Measurements from ENCODE around the gene TEKT3. TPM values are rescaled to one million over a fixed set of nuclear protein-coding genes. Genes with fewer than 3 reads are reported as not detected.

Gene TEKT3
- total RNA-seq, 6 donors from 2014 or later, result 0.64 to 4.1 (median 1.8) TPM; not detected in 1

DNA sequence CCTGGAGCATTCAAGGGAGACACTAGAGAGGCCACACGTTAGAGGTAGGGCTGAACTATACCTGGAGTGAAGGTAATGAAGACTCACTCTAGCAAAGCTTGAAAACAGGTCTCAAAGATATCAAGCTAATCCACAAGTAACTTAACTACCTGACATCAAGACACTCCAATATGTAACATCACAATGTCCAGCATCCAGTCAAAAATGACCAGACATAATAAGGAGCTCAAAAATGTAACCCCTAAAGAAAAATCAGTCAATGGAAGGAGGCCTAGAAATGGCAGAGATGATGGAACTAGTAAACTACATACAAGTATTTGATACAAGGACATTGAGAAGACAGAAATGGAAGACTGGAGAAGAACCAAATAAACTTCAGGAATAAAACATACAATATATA lies 6.0 kb downstream of the TEKT3 start:
- H3K4me3 ChIP-seq, result no peak overlapping the region
- ATAC-seq (ENCODE audit: low FRiP score in 2 of 2) (no peak), DNase-seq (no peak)
- TF ChIP-seq EP300 (IDR thresholded peaks at IDR 0.05) (no peak), POLR2AphosphoS5 (IDR thresholded peaks at IDR 0.05) (no peak)
- TF ChIP-seq, protein P1, sequence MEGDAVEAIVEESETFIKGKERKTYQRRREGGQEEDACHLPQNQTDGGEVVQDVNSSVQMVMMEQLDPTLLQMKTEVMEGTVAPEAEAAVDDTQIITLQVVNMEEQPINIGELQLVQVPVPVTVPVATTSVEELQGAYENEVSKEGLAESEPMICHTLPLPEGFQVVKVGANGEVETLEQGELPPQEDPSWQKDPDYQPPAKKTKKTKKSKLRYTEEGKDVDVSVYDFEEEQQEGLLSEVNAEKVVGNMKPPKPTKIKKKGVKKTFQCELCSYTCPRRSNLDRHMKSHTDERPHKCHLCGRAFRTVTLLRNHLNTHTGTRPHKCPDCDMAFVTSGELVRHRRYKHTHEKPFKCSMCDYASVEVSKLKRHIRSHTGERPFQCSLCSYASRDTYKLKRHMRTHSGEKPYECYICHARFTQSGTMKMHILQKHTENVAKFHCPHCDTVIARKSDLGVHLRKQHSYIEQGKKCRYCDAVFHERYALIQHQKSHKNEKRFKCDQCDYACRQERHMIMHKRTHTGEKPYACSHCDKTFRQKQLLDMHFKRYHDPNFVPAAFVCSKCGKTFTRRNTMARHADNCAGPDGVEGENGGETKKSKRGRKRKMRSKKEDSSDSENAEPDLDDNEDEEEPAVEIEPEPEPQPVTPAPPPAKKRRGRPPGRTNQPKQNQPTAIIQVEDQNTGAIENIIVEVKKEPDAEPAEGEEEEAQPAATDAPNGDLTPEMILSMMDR (IDR thresholded peaks at IDR 0.05), result no peak
- H3K27me3 ChIP-seq, result no peaks in the 10 kb centered on the region
- H3K9me3 ChIP-seq, result no peaks in the 10 kb centered on the region
- H3K4me1 ChIP-seq, result no peaks in the 10 kb centered on the region
- WGBS, 2 donors, result 43 to 47% methylated on average over 1 of the region's 1 CpG
- no peaks in the 10 kb centered on the region for H3K36me3 ChIP-seq
- no peak overlapping the region for H3K27ac ChIP-seq

DNA sequence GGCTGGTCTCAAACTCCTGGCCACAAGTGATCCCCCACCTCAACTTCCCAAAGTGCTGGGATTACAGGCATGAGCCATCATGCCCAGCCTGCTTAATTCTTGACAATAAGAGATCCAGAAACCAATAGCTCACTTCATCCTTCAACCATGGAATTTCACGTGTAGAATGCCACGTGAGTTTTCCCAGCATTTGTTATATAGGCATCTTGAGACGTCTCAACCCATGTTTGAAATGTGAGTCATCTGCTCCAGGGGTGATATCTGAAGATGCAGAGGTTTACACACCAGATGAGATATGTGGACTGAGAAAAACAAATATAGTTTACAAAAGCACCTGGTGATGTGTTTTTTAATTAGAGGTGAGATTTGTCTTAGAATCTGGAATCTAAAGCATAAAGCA lies 7.1 kb downstream of the TEKT3 start:
- no peak for ATAC-seq (ENCODE audit: low FRiP score in 2 of 2)
- Histone ChIP-seq H3K27ac (no peak overlapping the region), H3K9me3 (no peaks in the 10 kb centered on the region), H3K27me3 (no peaks in the 10 kb centered on the region), H3K36me3 (no peaks in the 10 kb centered on the region), H3K4me1 (no peaks in the 10 kb centered on the region), H3K4me3 (no peak overlapping the region)
- no peak for DNase-seq
- TF ChIP-seq, protein P1 (IDR thresholded peaks at IDR 0.05), result no peak
- TF ChIP-seq EP300 (IDR thresholded peaks at IDR 0.05) (no peak), POLR2AphosphoS5 (IDR thresholded peaks at IDR 0.05) (no peak), POLR2A (IDR thresholded peaks at IDR 0.05) (no peak)
- 88 to 91% methylated on average over 3 of the region's 3 CpGs for WGBS, 2 donors

DNA sequence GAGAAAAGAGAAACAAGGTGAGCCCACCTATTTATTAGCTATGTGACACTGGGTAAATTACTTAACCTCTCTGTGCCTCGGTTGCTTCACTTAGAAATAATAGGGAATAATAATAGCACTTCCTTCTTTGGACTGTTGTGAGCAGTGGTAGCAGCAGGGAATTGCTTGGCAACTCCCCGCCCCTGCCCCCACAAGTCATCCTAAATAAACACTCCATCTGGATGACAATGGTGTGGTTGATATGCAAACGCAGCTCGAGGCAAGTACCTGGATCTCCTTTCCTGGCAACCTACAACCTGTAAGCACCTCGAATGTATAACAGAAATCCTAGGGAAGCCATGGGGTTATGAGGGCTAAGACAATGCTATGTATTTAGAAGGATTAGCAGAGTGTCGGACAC lies 9.1 kb downstream of the TEKT3 start:
- H3K27me3 ChIP-seq, result no peaks in the 10 kb centered on the region
- H3K9me3 ChIP-seq, result no peaks in the 10 kb centered on the region
- no peak for DNase-seq
- no peaks in the 10 kb centered on the region for H3K36me3 ChIP-seq
- no peak overlapping the region for H3K27ac ChIP-seq
- WGBS, 2 donors, result 36 to 44% methylated on average over 6 of the region's 6 CpGs
- ATAC-seq (ENCODE audit: low FRiP score in 2 of 2), result no peak
- no peak for TF ChIP-seq EP300 (IDR thresholded peaks at IDR 0.05)
- TF ChIP-seq POLR2AphosphoS5 (IDR thresholded peaks at IDR 0.05), result no peak
- TF ChIP-seq POLR2A (IDR thresholded peaks at IDR 0.05), result no peak
- TF ChIP-seq, protein P1 (IDR thresholded peaks at IDR 0.05), result no peak
- H3K4me3 ChIP-seq, result no peak overlapping the region
- H3K4me1 ChIP-seq, result no peaks in the 10 kb centered on the region

DNA sequence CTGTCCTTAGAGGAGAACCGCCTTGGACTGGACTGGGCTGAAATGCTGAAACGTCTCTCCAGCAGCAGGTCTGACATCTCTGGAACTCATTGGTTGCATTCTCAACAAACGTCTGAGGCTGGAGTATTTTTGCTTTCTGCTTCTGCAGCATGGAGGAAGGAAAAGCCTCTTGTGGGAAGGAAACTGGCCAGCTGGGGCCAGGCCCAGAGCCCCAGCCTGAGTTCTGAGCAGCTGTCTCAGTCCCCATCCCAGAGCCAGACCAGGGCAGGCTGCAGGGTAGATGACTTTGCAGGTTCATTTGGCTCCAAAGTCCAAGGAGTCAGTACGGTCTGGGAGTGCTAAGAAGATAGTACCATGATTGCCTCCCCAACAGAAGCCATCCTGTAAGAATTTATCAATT lies 18.3 kb downstream of the TEKT3 start:
- no peak overlapping the region for H3K4me3 ChIP-seq
- ATAC-seq (ENCODE audit: low FRiP score in 2 of 2) (no peak), DNase-seq (no peak)
- no peaks in the 10 kb centered on the region for H3K4me1 ChIP-seq
- H3K27me3 ChIP-seq, result no peaks in the 10 kb centered on the region
- 62 to 67% methylated on average over 4 of the region's 4 CpGs for whole genome bisulfite sequencing, 2 donors
- H3K9me3 ChIP-seq, result no peaks in the 10 kb centered on the region
- H3K27ac ChIP-seq, result no peak overlapping the region
- TF ChIP-seq, protein P1 (IDR thresholded peaks at IDR 0.05), result no peak
- no peak for TF ChIP-seq POLR2A (IDR thresholded peaks at IDR 0.05)
- TF ChIP-seq EP300 (IDR thresholded peaks at IDR 0.05), result no peak
- no peak for TF ChIP-seq POLR2AphosphoS5 (IDR thresholded peaks at IDR 0.05)
- H3K36me3 ChIP-seq, result no peaks in the 10 kb centered on the region

DNA sequence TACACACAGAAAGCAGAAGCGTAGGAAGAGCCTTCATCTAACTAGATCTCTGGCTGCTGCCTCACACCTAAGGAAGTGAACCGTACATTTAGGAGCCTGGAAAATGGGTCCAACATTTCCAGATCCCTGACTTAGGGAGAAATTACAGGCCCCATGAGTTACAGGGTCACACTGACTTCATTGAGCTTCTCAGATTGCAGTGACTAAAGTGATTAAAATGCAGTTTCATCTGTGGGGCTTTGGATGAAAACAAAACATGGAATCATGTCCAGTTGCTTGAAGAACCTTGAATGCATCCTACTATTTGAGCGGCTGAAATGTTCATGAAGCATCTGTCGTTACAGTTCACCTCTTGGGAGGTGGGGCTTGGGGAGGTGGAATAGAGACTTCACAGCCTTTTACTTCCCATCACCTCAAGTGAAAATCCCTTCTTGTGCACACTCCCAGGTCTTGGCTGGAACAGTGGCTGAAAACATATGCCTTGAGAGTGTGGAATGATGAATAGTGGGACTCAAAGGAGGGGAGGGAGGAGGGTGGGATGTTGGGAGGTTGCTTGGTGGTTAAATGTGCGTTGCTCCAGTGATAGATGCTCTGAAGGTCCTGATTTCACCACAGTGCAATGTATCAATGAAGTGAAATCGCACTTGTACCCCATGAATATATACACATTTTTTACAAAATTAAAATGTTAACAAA lies 19.7 kb downstream of the TEKT3 start:
- H3K27ac ChIP-seq, result no peak overlapping the region
- 87 to 91% methylated on average over 6 of the region's 6 CpGs for WGBS, 2 donors

More for the DNA sequence above, 19.7 kb downstream of the TEKT3 start:
- H3K27me3 ChIP-seq, result no peaks in the 10 kb centered on the region
- H3K4me1 ChIP-seq, result no peaks in the 10 kb centered on the region
- no peaks in the 10 kb centered on the region for H3K9me3 ChIP-seq
- TF ChIP-seq EP300 (IDR thresholded peaks at IDR 0.05) (no peak), POLR2A (IDR thresholded peaks at IDR 0.05) (no peak)
- ATAC-seq (ENCODE audit: low FRiP score in 2 of 2) (no peak), DNase-seq (no peak)
- no peak overlapping the region for H3K4me3 ChIP-seq
- H3K36me3 ChIP-seq, result no peaks in the 10 kb centered on the region
